HG02973 (cell line): ENCODE results near the gene SHISAL2A.
"Not testable (repeated sequence)": the region's sequence is repeated elsewhere in the genome, so short reads cannot be mapped to it uniquely, and the experiment has no call there.

Source experiments
- ATAC-seq: cut with Tn5 transposase; IDR thresholded peaks from one replicate; pipeline ENCODE4 v1.9.1; 2021; ENCODE audit warnings: moderate library complexity; ENCODE audit not compliant: unreplicated experiment

The SHISAL2A gene

GRCh38 chr1:52680353-52680752 is 47.4 kb downstream of the SHISAL2A start:
- ATAC-seq, result no peak

GRCh38 chr1:52681136-52681535 is 48.2 kb downstream of the SHISAL2A start:
- ATAC-seq, result no peak

GRCh38 chr1:52683367-52683940 is 50.5 kb downstream of the SHISAL2A start:
- ATAC-seq, result no peak

GRCh38 chr1:52684545-52684944 is 51.6 kb downstream of the SHISAL2A start:
- ATAC-seq, result no peak

- ATAC-seq, result not testable (repeated sequence)
These were observed 53.3 kb downstream of the SHISAL2A start for GRCh38 chr1:52686261-52686751.

- ATAC-seq, result no peak
These were observed 53.9 kb downstream of the SHISAL2A start for GRCh38 chr1:52686830-52687229.

- ATAC-seq, result no peak
These were observed 58.9 kb downstream of the SHISAL2A start for GRCh38 chr1:52691821-52692220.

- no peak for ATAC-seq
These were observed 59.7 kb downstream of the SHISAL2A start for GRCh38 chr1:52692697-52693096.

GRCh38 chr1:52693351-52693750 is 60.4 kb downstream of the SHISAL2A start:
- not testable (repeated sequence) for ATAC-seq

GRCh38 chr1:52693843-52694242 is 60.9 kb downstream of the SHISAL2A start:
- no peak for ATAC-seq

- no peak for ATAC-seq
These were observed 62.7 kb downstream of the SHISAL2A start for GRCh38 chr1:52695627-52696026.

GRCh38 chr1:52697795-52698674 is 65.1 kb downstream of the SHISAL2A start, which contains the start of gene COA7:
TSS of gene COA7 (minus strand) at chr1:52698347. CDS start at chr1:52698326, 21 bp downstream.
- no peak for ATAC-seq

- peak; percentile 95 for ATAC-seq
These were observed 70.2 kb downstream of the SHISAL2A start for GRCh38 chr1:52702886-52703787.

GRCh38 chr1:52706136-52706670 is 73.2 kb downstream of the SHISAL2A start:
- ATAC-seq, result no peak
